GM19467 (cell line): Measurements from ENCODE around the gene HNRNPA3.

Experiments
- ATAC-seq: cut with Tn5 transposase; IDR thresholded peaks from one replicate; pipeline ENCODE4 v1.9.1; 2021; ENCODE audit warnings: mild to moderate bottlenecking, moderate library complexity; ENCODE audit not compliant: unreplicated experiment

Gene HNRNPA3

DNA sequence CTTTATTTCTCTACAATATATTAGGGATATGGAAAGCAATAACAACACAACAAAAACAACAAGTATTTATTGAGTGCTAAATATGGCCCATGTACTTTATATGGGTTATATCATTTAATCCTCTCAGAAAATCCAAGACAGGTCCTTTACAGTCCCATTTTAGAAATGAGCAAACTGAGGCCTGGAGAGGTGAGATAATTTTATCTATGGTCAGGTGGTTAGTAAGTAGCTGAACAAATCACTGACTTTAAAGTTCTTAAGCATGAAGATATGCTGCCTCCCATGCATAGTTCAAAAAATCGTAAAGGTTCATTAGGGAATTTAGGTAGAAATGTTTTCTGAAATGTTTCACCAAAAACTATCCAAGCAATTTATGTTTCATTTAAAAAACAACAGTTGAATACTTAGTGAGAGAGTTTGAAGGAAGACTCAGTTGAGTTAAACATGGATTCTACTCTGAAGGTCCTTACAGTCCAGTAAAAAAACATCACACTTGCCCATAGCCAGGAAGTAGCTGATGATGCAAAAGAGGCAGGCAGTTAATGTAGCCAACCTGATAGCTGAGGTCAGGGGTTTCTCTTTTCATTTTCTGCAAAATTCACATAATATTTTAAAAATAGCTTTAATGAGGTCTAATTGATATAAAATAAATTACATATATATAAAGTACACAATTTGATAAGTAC, 59.5 kb downstream of the HNRNPA3 start:
- no peak for ATAC-seq

GRCh38 chr2:177272765-177273164, 60.2 kb downstream of the HNRNPA3 start:
- no peak for ATAC-seq

- ATAC-seq: no peak
Measured at GRCh38 chr2:177273408-177273807, 60.8 kb downstream of the HNRNPA3 start.
